ENCODE data around the gene DRGX. TPM values are rescaled to one million over a fixed set of nuclear protein-coding genes. Genes with fewer than 3 reads are reported as not detected.
A peak's percentile ranks its signal among the peaks of the same experiment; 100 is the strongest.

Gene DRGX
- total RNA-seq, 1 donor, result not detected

DNA sequence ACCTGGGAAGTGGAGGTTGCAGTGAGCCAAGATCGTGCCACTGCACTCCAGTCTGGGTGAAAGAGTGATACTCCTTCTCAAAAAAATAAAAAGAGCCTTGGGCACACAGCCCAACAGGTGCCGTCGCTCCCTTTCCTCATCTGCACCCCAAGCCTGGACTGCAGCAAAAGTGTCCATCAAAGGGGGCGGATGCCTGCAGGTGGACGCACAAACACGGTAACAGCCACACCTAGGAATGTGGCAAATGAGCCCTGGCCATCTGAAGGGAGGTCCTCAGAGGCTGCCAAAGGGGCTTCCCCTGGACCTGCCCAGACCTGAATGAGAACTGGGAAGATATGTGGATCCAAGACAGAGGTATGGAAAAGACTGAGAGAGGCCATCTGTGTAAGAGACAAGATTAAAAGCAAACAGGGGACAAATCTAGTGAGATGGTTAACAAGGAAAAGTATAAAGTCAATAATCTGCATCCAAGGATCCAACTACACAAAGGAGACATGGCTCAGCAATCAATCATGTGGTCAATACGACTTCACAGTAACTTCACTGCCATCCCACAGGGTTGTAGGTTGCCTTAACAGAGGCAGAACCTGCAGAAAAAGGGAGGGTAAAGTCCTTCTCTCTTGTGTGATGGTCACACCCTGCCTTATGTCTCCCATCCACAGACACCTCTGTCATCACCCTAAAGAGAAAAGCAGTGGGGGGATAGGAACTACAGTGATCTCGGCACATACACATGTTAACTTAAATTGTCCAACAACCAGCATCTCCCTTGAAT lies 25.4 kb downstream of the DRGX start:
- Histone ChIP-seq H2AFZ (ENCODE audit: low read length) (no peak overlapping the region), H3K4me3 (ENCODE audit: insufficient read depth, low read length) (no peak overlapping the region), H3K36me3 (ENCODE audit: insufficient read depth, low read length) (no peaks in the 10 kb centered on the region), H3K27me3 (ENCODE audit: insufficient read depth, low read length) (peaks cover 19% of the 10 kb centered on the region), H3K9me3 (ENCODE audit: low read depth, low read length) (no peaks in the 10 kb centered on the region), H4K20me1 (ENCODE audit: insufficient read depth, low read length) (no peaks in the 10 kb centered on the region), H3K4me1 (ENCODE audit: insufficient read depth, low read length) (no peaks in the 10 kb centered on the region), H3K79me2 (ENCODE audit: insufficient read depth, low read length) (no peaks in the 10 kb centered on the region), H3K4me2 (ENCODE audit: insufficient read depth, low read length) (no peak overlapping the region), H3K27ac (ENCODE audit: low read depth, low read length) (no peak overlapping the region)
- no peak for DNase-seq (ENCODE audit: insufficient read length, low spot score, missing footprints)
- TF ChIP-seq CTCF (IDR thresholded peaks at IDR 0.05; ENCODE audit: extremely low read depth, low read depth, low read length), result no peak

DNA sequence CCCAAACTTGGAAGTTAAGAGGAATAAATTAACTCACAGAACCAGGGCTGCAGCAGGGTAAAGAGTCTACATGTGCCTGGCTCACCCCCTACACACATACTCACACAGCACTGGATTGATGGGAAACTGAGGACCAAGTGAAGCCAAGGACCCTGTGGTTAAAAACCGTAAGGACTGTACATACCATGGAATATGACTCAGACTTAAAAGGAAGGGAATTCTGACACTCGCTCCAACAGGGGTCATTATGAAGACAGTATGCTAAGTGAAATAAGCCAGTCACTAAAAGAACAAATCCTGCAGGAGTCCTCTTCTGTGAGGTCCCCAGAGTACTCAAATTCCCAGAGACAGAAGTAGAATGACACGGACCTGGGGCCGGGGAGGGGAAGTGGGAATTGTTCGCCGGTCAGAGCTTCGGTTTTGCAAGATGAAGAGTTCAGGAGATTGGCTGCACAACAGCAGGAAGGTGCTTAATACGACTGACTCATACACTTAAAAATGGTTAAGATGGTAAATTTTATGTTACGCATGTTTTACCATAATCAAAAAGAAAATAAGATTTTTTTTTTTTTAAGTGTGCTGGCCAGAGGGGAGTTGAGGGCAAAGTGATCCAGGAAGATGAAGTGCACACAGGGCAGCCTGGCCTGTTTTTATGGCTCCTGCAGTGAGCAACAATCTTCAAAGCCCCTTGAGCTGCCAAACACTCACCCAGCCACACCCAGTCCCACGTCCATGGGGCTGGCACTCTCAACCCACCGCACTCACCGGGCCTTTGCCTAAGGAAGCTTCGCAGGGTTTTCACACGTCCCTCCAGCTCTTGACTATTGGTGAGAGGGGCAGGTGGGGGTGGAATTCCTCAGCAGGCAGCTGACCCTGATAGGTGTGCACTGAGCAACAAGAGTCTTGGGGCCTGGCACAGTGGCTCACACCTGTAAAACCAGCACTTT lies 26.4 kb downstream of the DRGX start:
- Histone ChIP-seq H2AFZ (ENCODE audit: low read length) (no peak overlapping the region), H3K27me3 (ENCODE audit: insufficient read depth, low read length) (peaks cover 17% of the 10 kb centered on the region), H3K4me2 (ENCODE audit: insufficient read depth, low read length) (no peak overlapping the region), H3K9me3 (ENCODE audit: low read depth, low read length) (no peaks in the 10 kb centered on the region), H3K36me3 (ENCODE audit: insufficient read depth, low read length) (no peaks in the 10 kb centered on the region), H4K20me1 (ENCODE audit: insufficient read depth, low read length) (no peaks in the 10 kb centered on the region), H3K27ac (ENCODE audit: low read depth, low read length) (no peak overlapping the region), H3K4me1 (ENCODE audit: insufficient read depth, low read length) (no peaks in the 10 kb centered on the region), H3K79me2 (ENCODE audit: insufficient read depth, low read length) (no peaks in the 10 kb centered on the region), H3K4me3 (ENCODE audit: insufficient read depth, low read length) (no peak overlapping the region)
- TF ChIP-seq CTCF (IDR thresholded peaks at IDR 0.05; ENCODE audit: extremely low read depth, low read depth, low read length), result no peak
- peak; percentile 58 for DNase-seq (ENCODE audit: insufficient read length, low spot score, missing footprints)

GRCh38 chr10:49368256-49368655 lies 27.6 kb downstream of the DRGX start:
- peaks cover 15% of the 10 kb centered on the region for H3K27me3 ChIP-seq (ENCODE audit: insufficient read depth, low read length)
- DNase-seq (ENCODE audit: insufficient read length, low spot score, missing footprints), result no peak
- H4K20me1 ChIP-seq (ENCODE audit: insufficient read depth, low read length), result no peaks in the 10 kb centered on the region
- H2AFZ ChIP-seq (ENCODE audit: low read length), result no peak overlapping the region
- no peaks in the 10 kb centered on the region for H3K9me3 ChIP-seq (ENCODE audit: low read depth, low read length)
- no peak overlapping the region for H3K4me2 ChIP-seq (ENCODE audit: insufficient read depth, low read length)
- H3K27ac ChIP-seq (ENCODE audit: low read depth, low read length), result no peak overlapping the region
- no peak overlapping the region for H3K4me3 ChIP-seq (ENCODE audit: insufficient read depth, low read length)
- H3K4me1 ChIP-seq (ENCODE audit: insufficient read depth, low read length), result no peaks in the 10 kb centered on the region
- H3K36me3 ChIP-seq (ENCODE audit: insufficient read depth, low read length), result no peaks in the 10 kb centered on the region
- no peak for TF ChIP-seq CTCF (IDR thresholded peaks at IDR 0.05; ENCODE audit: extremely low read depth, low read depth, low read length)
- no peaks in the 10 kb centered on the region for H3K79me2 ChIP-seq (ENCODE audit: insufficient read depth, low read length)

DNA sequence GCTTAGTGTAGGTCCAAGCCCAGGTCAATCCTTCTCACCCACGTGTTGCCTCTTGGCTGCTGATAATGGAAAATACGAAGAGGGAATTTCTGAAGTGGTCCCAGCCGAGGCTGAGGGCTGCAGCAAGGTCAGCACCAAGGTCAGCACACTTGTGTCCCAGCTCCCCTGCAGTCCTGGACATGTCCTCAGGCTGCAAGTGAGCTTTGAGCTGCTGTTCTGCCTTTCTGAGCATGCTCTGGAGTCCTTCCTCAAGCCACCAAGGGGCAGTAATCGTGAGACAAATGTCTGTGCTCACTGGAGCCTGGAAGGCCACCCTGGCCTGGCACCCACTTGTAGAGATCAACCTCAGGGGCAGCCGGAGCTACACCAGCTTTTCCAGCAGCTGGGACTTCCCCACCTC lies 28.3 kb downstream of the DRGX start:
- H3K36me3 ChIP-seq (ENCODE audit: insufficient read depth, low read length), result no peaks in the 10 kb centered on the region
- no peaks in the 10 kb centered on the region for H4K20me1 ChIP-seq (ENCODE audit: insufficient read depth, low read length)
- peaks cover 15% of the 10 kb centered on the region for H3K27me3 ChIP-seq (ENCODE audit: insufficient read depth, low read length)
- TF ChIP-seq CTCF (IDR thresholded peaks at IDR 0.05; ENCODE audit: extremely low read depth, low read depth, low read length), result no peak
- no peak overlapping the region for H2AFZ ChIP-seq (ENCODE audit: low read length)
- no peaks in the 10 kb centered on the region for H3K79me2 ChIP-seq (ENCODE audit: insufficient read depth, low read length)
- no peak overlapping the region for H3K27ac ChIP-seq (ENCODE audit: low read depth, low read length)
- no peaks in the 10 kb centered on the region for H3K9me3 ChIP-seq (ENCODE audit: low read depth, low read length)
- H3K4me3 ChIP-seq (ENCODE audit: insufficient read depth, low read length), result no peak overlapping the region
- H3K4me2 ChIP-seq (ENCODE audit: insufficient read depth, low read length), result no peak overlapping the region
- DNase-seq (ENCODE audit: insufficient read length, low spot score, missing footprints), result no peak
- no peaks in the 10 kb centered on the region for H3K4me1 ChIP-seq (ENCODE audit: insufficient read depth, low read length)
